HFFc6 (cell line): ENCODE data around the gene CELSR1. TPM values are rescaled to one million over a fixed set of nuclear protein-coding genes. Genes with fewer than 3 reads are reported as not detected.
A peak's percentile ranks its signal among the peaks of the same experiment; 100 is the strongest.

ENCODE experiments used
- DNase-seq: peaks from one replicate; pipeline ENCODE4 v3.0.0-alpha.2; 2018
- H3K27ac Mint-ChIP-seq: 2 replicates; pipeline ENCODE4 v1.8.0; 2020; ENCODE audit warnings: mild to moderate bottlenecking, mixed read lengths
- H3K27me3 Mint-ChIP-seq: 2 replicates; pipeline ENCODE4 v1.8.0; 2021; ENCODE audit warnings: mild to moderate bottlenecking, moderate library complexity, mixed read lengths; ENCODE audit not compliant: insufficient read depth
- H3K36me3 Mint-ChIP-seq: 2 replicates; pipeline ENCODE4 v1.8.0; 2021; ENCODE audit warnings: low read depth, mixed read lengths
- H3K4me1 Mint-ChIP-seq: 2 replicates; pipeline ENCODE4 v1.8.0; 2020; ENCODE audit warnings: low read depth, mixed read lengths
- H3K4me3 Mint-ChIP-seq: 2 replicates; pipeline ENCODE4 v1.8.0; 2020; ENCODE audit warnings: mild to moderate bottlenecking, moderate library complexity, mixed read lengths
- H3K9me3 Mint-ChIP-seq: 2 replicates; pipeline ENCODE4 v1.8.0; 2020; ENCODE audit warnings: mild to moderate bottlenecking, mixed read lengths
- CTCF ChIP-seq: fragments of 200-600 bp; sonication (generic); IDR thresholded peaks from 2 replicates; pipeline ENCODE4 v1.5.0; 2021; ENCODE audit warnings: antibody characterized with exemption, mild to moderate bottlenecking
- total RNA-seq, 6 experiments: library from RNA; stranded (reverse); fragmentation: NEBNext Ultra II Directional; extraction: Animal tissue kit (Norgen Biotek cat#: 25700); gene quantifications; 2 replicates in 1 of 6; 3 replicates in 5 of 6; pipeline ENCODE4 v1.2.3, GENCODE V29; 2021

CELSR1 gene
- total RNA-seq, 6 experiments from 2014 or later, result 4.7 to 8.2 (median 6.5) TPM

DNA sequence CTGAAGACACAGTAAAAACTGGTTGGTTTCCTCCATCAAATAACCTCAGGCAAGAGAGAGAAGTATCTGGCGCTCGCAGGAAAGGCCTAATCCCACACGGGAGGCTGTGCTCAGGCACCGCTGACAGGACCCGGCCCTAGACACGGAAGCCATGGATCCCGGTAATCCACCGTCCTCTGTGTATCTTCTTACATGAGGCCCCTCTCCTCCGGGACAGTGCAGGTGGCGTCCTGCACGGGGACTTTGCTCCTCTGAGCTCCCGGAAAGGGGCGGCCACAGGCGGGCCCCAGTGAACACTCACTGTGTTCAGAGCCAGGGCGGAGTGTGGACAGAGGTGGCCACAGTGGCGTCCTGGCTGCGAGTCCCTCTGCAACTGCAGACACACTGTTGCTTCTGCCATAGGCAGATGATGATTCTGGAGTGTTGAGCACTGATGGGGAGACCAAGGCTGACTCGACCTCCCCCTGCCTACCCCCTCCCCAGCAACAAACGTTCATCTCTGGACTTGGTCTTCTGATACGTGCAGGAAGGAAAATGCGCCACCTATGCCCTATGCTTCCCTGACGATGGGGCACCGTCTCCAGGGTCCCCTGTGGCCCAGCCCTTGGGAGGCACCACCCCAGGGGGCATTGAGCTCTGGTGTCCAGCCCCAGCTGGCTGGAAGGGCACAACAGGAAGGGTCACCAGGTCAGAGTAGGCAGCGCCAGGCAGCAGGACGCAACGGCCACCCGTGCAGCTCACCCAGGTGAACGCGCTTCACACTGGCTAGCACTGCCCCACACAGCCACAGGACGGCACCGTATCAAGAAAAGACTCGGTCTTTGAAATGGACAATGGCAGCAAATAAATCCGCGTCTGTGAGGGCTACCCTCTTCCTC lies 106.2 kb downstream of the CELSR1 start:
- Mint-ChIP-seq H3K9me3 (peaks cover 8% of the 10 kb centered on the region; the same call in 1 of the 2 replicates), H3K27ac (no peak overlapping the region), H3K4me3 (no peak overlapping the region), H3K27me3 (peaks cover 8% of the 10 kb centered on the region), H3K4me1 (no peaks in the 10 kb centered on the region), H3K36me3 (peaks cover 7% of the 10 kb centered on the region; the same call in 1 of the 2 replicates)
- TF ChIP-seq CTCF, result no peak
- no peak for DNase-seq

DNA sequence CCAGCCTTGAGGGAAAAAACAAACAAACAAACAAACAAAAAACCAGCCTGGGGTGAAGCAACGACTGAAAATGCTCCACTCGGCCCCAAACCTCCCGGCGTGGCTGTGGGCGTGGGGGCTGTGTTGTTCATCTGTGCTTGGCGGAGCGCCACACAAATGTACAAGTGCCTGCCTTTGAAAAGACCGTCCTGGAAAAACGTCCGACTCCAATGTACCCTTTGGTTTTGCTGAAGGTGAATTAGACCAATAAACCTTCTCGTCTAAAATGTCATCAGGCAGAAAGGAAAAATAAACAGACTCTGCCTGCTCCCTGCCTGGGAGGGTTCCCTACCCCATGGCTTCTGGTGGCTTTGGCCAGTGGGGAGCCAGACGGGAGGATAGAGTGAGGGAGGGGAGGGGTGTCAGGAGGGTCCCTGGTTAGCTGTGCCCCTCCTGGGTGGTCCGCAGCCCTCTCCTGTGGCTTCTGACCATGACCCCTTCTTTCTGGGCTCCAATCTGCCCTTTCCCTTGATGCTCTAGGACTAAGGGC lies 108.0 kb downstream of the CELSR1 start:
- peaks cover 17% of the 10 kb centered on the region; the same call in 1 of the 2 replicates for H3K9me3 Mint-ChIP-seq
- H3K27ac Mint-ChIP-seq, result no peak overlapping the region
- no peak for DNase-seq
- no peak for TF ChIP-seq CTCF
- peaks cover 12% of the 10 kb centered on the region; the same call in 1 of the 2 replicates for H3K36me3 Mint-ChIP-seq
- no peak overlapping the region for H3K4me3 Mint-ChIP-seq
- H3K4me1 Mint-ChIP-seq, result peaks cover 10% of the 10 kb centered on the region
- H3K27me3 Mint-ChIP-seq, result peaks cover 10% of the 10 kb centered on the region

GRCh38 chr22:46428602-46429324 lies 108.7 kb downstream of the CELSR1 start:
- peaks cover 10% of the 10 kb centered on the region for H3K27me3 Mint-ChIP-seq
- H3K9me3 Mint-ChIP-seq, result peaks cover 17% of the 10 kb centered on the region; the same call in 1 of the 2 replicates
- peaks cover 10% of the 10 kb centered on the region for H3K4me1 Mint-ChIP-seq
- no peak overlapping the region for H3K4me3 Mint-ChIP-seq
- no peak overlapping the region for H3K27ac Mint-ChIP-seq
- H3K36me3 Mint-ChIP-seq, result peaks cover 12% of the 10 kb centered on the region; the same call in 1 of the 2 replicates
- DNase-seq, result no peak
- TF ChIP-seq CTCF, result no peak

GRCh38 chr22:46428171-46428570 lies 109.2 kb downstream of the CELSR1 start:
- H3K4me1 Mint-ChIP-seq, result peaks cover 10% of the 10 kb centered on the region
- DNase-seq, result no peak
- H3K27ac Mint-ChIP-seq, result no peak overlapping the region
- peaks cover 10% of the 10 kb centered on the region for H3K27me3 Mint-ChIP-seq
- H3K36me3 Mint-ChIP-seq, result peaks cover 12% of the 10 kb centered on the region; the same call in 1 of the 2 replicates
- TF ChIP-seq CTCF, result no peak
- peaks cover 17% of the 10 kb centered on the region; the same call in 1 of the 2 replicates for H3K9me3 Mint-ChIP-seq
- H3K4me3 Mint-ChIP-seq, result no peak overlapping the region

DNA sequence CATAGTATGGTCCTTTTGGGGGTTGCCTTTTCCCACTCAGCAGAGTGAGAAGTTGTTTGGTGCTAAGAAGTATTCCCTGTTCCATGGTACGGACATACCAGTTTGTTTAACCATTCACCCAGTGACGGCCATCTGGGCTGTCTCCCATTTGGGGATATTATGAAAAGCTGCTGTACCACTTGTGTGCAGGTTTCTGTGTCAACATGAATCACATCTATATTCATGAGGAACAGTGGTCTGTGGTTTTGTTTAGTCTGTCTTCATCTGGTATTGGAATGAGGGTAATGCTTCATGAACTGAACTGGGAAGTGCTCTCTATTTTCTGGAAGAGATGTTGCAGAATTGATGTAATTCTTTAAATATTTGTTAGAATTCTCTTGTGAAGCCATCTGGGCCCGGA lies 112.4 kb downstream of the CELSR1 start:
- Mint-ChIP-seq H3K4me1 (peaks cover 10% of the 10 kb centered on the region), H3K27me3 (peaks cover 10% of the 10 kb centered on the region), H3K27ac (no peak overlapping the region; the same call in 1 of the 2 replicates), H3K36me3 (peaks cover 12% of the 10 kb centered on the region; the same call in 1 of the 2 replicates), H3K9me3 (peaks cover 17% of the 10 kb centered on the region; the same call in 1 of the 2 replicates), H3K4me3 (no peak overlapping the region)
- TF ChIP-seq CTCF, result no peak
- DNase-seq, result peak; percentile 73
